Epithelial cell of esophagus (primary cell): ENCODE measurements around the gene AFDN.

Experiments
- DNase-seq: peaks from one replicate; pipeline ENCODE4 v3.0.0; 2010; ENCODE audit warnings: low read depth
- H3K4me3 ChIP-seq: 2 replicates; pipeline ENCODE4 v1.5.1; 2011; ENCODE audit warnings: mild to moderate bottlenecking, low read length, control low read depth
- CTCF ChIP-seq: IDR thresholded peaks from 2 replicates; pipeline ENCODE4 v1.5.1; 2011; ENCODE audit warnings: low read depth, mild to moderate bottlenecking, low read length, control low read depth, inconsistent platforms; ENCODE audit not compliant: insufficient read depth; ENCODE audit errors: missing control alignments

AFDN gene

GRCh38 chr6:167948716-167949115 lies 122.0 kb downstream of the AFDN start:
- no peak overlapping the region for H3K4me3 ChIP-seq
- TF ChIP-seq CTCF: no peak
- no peak for DNase-seq

DNA sequence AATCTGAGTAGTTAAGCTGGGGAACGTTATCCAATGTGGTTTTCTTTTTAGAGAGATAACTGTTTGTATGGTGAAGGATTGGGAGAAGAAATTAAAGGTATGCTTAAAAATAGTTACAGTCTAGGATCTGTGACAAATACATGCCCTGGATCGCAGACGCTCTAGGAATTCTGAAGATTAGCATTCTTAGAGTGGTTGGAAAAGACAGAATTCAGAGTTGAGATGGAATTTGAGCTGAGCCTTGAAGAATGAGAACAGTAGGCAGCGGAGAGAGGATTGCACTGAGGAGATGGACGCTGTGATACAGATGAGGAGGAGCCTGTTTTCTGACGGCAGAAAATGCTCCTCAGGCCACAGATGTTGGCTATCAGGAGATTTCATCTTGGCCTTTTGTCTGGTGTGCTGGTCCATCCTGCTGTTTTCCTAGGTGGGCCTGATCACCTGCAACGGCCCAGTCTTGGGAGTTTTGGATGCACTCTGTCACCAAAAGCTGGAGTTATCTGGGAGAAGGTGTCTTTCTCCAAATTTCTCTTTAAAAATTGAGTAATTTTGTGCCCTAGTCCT lies 122.5 kb downstream of the AFDN start:
- no peak for DNase-seq
- TF ChIP-seq CTCF: no peak
- H3K4me3 ChIP-seq: no peak overlapping the region

- TF ChIP-seq CTCF: no peak
- peak; percentile 63 for DNase-seq
- H3K4me3 ChIP-seq: no peak overlapping the region
These were observed 125.2 kb downstream of the AFDN start for GRCh38 chr6:167951781-167952511.

GRCh38 chr6:167952512-167952859 lies 125.8 kb downstream of the AFDN start:
- H3K4me3 ChIP-seq: no peak overlapping the region
- DNase-seq: peak; percentile 40
- TF ChIP-seq CTCF: no peak

GRCh38 chr6:167953551-167953950 lies 126.8 kb downstream of the AFDN start:
- DNase-seq: no peak
- no peak for TF ChIP-seq CTCF
- H3K4me3 ChIP-seq: no peak overlapping the region

- DNase-seq: no peak
- H3K4me3 ChIP-seq: no peak overlapping the region
- no peak for TF ChIP-seq CTCF
These were observed 127.4 kb downstream of the AFDN start for GRCh38 chr6:167954151-167954550.

- no peak overlapping the region for H3K4me3 ChIP-seq
- DNase-seq: peak; percentile 7
- TF ChIP-seq CTCF: no peak
These were observed 129.8 kb downstream of the AFDN start for GRCh38 chr6:167956491-167956890.
